ENCODE measurements around the gene LAPTM5. TPM values are rescaled to one million over a fixed set of nuclear protein-coding genes. Genes with fewer than 3 reads are reported as not detected.
A peak's percentile ranks its signal among the peaks of the same experiment; 100 is the strongest.

LAPTM5 gene
- total RNA-seq, 1 experiment from 2014 or later = 0.15 TPM

- Histone ChIP-seq H3K56ac (ENCODE audit: insufficient read length, low read depth, low read length) (no peak overlapping the region), H4K20me1 (ENCODE audit: control insufficient read depth, insufficient read depth, insufficient read length) (no peaks in the 10 kb centered on the region), H3K27ac (ENCODE audit: insufficient read length, low read depth, low read length) (no peak overlapping the region), H3K4me2 (ENCODE audit: insufficient read depth, insufficient read length, low read length) (no peak overlapping the region), H3K79me1 (ENCODE audit: insufficient read depth, low read depth, low read length, poor library complexity, severe bottlenecking) (no peaks in the 10 kb centered on the region), H2BK20ac (ENCODE audit: low read depth, low read length, poor library complexity, severe bottlenecking) (no peak overlapping the region), H3K23me2 (ENCODE audit: insufficient read length, low read depth, low read length, poor library complexity, severe bottlenecking) (peaks cover 9% of the 10 kb centered on the region), H2BK15ac (ENCODE audit: low read depth, low read length) (no peak overlapping the region), H3K79me2 (ENCODE audit: insufficient read depth, low read length) (no peaks in the 10 kb centered on the region), H3K27me3 (ENCODE audit: insufficient read depth, low read length) (no peaks in the 10 kb centered on the region), H2BK120ac (ENCODE audit: low read depth, low read length, poor library complexity, severe bottlenecking) (no peak overlapping the region), H4K8ac (replicated peaks; ENCODE audit: insufficient read length, low read depth, low read length) (no peak overlapping the region), H3K9ac (ENCODE audit: extremely low read depth, insufficient read length, low read length) (no peak overlapping the region), H2BK5ac (ENCODE audit: insufficient read length, low read length) (no peak overlapping the region), H3K18ac (ENCODE audit: insufficient read length, low read depth, low read length) (no peak overlapping the region), H2AK5ac (ENCODE audit: insufficient read length, low read length) (no peak overlapping the region), H3T11ph (ENCODE audit: low read length) (no peak overlapping the region), H3K9me3 (ENCODE audit: control insufficient read depth, low read depth, low read length) (no peaks in the 10 kb centered on the region), H4K5ac (ENCODE audit: insufficient read length, low read depth, low read length) (no peak overlapping the region), H2BK12ac (ENCODE audit: insufficient read length, low read depth, low read length) (no peak overlapping the region), H2AFZ (ENCODE audit: low read length) (no peak overlapping the region), H3K4ac (ENCODE audit: low read depth, low read length) (no peak overlapping the region), H4K91ac (ENCODE audit: insufficient read length, low read depth, low read length) (no peak overlapping the region), H3K23ac (ENCODE audit: insufficient read length, low read depth, low read length) (no peak overlapping the region), H3K4me1 (ENCODE audit: insufficient read depth, low read length) (no peaks in the 10 kb centered on the region), H3K14ac (ENCODE audit: insufficient read depth, low read length) (no peak overlapping the region)
- Mint-ChIP-seq H3K27ac (peak overlapping the region in 1 of 3 experiments; percentile 46; a peak in 1 of 7 replicates), H3K9me3 (peaks cover 9 to 10% of the 10 kb centered on the region in 2 experiments), H3K4me3 (peak overlapping the region in 1 of 2 experiments; percentile 6; a peak in 1 of 5 replicates), H3K36me3 (ENCODE audit: insufficient read depth in 1 of 3, low read depth in 3 of 3) (peaks cover 0 to 8% (median 5%) of the 10 kb centered on the region in 3 experiments; a peak in 3 of 7 replicates), H3K4me1 (peaks cover 4 to 11% of the 10 kb centered on the region in 2 experiments; a peak in 3 of 4 replicates), H3K27me3 (ENCODE audit: low read depth) (peaks cover 11% of the 10 kb centered on the region)
- DNase-seq = no peak
- WGBS (ENCODE audit: extremely low coverage, insufficient read length, low lambda C conversion rate) = no CpG with 5 or more reads among the region's 27 CpGs
- no peak for TF ChIP-seq CTCF (conservative IDR thresholded peaks at IDR 0.05)
These were observed 36.2 kb downstream of the LAPTM5 start for GRCh38 chr1:30721341-30721793.
